ENCODE results near the gene APH1A.

The APH1A gene

DNA sequence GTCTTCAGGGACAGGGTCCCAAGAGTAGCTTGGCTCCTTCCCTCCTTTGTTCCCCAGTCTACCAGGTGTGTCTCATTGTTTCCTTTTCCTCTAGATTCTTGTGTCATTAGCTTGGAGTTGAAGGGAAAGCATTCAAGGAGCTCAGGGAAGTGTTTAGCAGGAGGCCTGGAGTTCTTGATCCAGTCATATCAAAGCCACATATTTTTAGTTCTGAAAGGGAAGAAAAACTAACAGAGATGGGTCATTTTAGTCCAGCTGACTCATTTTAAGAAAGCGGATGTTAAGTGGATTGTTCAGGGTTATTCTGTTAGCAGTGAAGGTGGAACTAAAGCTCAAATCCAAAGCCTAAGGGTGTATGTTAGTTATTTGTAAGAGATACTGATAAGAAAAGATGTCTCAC, 4.5 kb upstream of the APH1A start:
- TF ChIP-seq, protein P1, sequence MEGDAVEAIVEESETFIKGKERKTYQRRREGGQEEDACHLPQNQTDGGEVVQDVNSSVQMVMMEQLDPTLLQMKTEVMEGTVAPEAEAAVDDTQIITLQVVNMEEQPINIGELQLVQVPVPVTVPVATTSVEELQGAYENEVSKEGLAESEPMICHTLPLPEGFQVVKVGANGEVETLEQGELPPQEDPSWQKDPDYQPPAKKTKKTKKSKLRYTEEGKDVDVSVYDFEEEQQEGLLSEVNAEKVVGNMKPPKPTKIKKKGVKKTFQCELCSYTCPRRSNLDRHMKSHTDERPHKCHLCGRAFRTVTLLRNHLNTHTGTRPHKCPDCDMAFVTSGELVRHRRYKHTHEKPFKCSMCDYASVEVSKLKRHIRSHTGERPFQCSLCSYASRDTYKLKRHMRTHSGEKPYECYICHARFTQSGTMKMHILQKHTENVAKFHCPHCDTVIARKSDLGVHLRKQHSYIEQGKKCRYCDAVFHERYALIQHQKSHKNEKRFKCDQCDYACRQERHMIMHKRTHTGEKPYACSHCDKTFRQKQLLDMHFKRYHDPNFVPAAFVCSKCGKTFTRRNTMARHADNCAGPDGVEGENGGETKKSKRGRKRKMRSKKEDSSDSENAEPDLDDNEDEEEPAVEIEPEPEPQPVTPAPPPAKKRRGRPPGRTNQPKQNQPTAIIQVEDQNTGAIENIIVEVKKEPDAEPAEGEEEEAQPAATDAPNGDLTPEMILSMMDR (IDR thresholded peaks at IDR 0.05), result no peak
- no peaks in the 10 kb centered on the region for H3K9me3 Mint-ChIP-seq
- peaks cover 27% of the 10 kb centered on the region for H3K36me3 Mint-ChIP-seq (ENCODE audit: low read depth)
- H3K4me3 Mint-ChIP-seq, result peak overlapping the region; percentile 84
- H3K4me1 Mint-ChIP-seq, result peaks cover 46% of the 10 kb centered on the region
- no peak for DNase-seq
- H3K27ac Mint-ChIP-seq, result peak overlapping the region; percentile 4
- H3K27me3 Mint-ChIP-seq (ENCODE audit: low read depth, poor library complexity), result peaks cover 2% of the 10 kb centered on the region

DNA sequence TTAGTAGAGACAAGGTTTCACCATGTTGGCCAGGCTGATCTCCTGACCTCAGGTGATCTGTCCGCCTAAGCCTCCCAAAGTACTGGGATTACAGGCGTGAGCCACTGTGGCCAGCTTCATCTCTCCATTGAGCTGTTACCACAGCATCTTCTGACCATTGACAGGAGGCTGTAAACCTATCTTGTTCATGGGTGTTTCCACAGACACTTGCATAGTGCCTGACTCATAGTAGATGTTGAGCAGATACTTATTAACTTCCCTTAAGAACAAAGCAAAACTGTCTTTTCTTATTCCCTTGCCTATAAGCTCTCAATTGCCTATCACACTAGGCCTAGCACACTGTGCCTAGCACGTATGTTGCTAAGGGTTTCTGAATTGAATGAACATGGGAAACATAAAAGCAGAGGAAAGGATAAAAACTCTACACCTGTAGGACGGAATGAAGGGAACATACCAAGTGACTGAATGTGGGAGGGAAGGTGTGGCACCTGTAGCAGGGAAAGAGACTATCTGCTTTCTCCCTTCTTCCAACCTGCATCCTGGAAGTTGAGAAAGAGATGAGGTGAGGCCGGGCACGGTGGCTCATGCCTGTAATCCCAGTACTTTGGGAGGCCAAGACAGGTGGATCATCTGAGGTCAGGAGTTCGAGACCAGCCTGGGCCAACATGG, 2.6 kb upstream of the APH1A start:
- peaks cover 7% of the 10 kb centered on the region for H3K27me3 Mint-ChIP-seq (ENCODE audit: low read depth, poor library complexity)
- peaks cover 63% of the 10 kb centered on the region for H3K4me1 Mint-ChIP-seq
- H3K9me3 Mint-ChIP-seq, result no peaks in the 10 kb centered on the region
- H3K4me3 Mint-ChIP-seq, result peak overlapping the region; percentile 84
- TF ChIP-seq, protein P1 (IDR thresholded peaks at IDR 0.05), result no peak
- H3K36me3 Mint-ChIP-seq (ENCODE audit: low read depth), result peaks cover 18% of the 10 kb centered on the region
- DNase-seq, result no peak
- H3K27ac Mint-ChIP-seq, result peak overlapping the region; percentile 93

GRCh38 chr1:150269451-150269850, 635 bp upstream of the APH1A start:
- peak overlapping the region; percentile 91 for H3K27ac Mint-ChIP-seq
- H3K27me3 Mint-ChIP-seq (ENCODE audit: low read depth, poor library complexity), result peaks cover 7% of the 10 kb centered on the region
- H3K36me3 Mint-ChIP-seq (ENCODE audit: low read depth), result peaks cover 21% of the 10 kb centered on the region

GRCh38 chr1:150268340-150268704, 494 bp downstream of the APH1A start:
- Mint-ChIP-seq H3K9me3 (no peaks in the 10 kb centered on the region), H3K4me1 (peaks cover 56% of the 10 kb centered on the region), H3K27ac (peak overlapping the region; percentile 81), H3K27me3 (ENCODE audit: low read depth, poor library complexity) (peaks cover 7% of the 10 kb centered on the region), H3K4me3 (peak overlapping the region; percentile 97), H3K36me3 (ENCODE audit: low read depth) (peaks cover 23% of the 10 kb centered on the region)
- no peak for DNase-seq
- TF ChIP-seq, protein P1 (IDR thresholded peaks at IDR 0.05), result no peak

More at GRCh38 chr1:150269451-150269850, 635 bp upstream of the APH1A start:
- no peaks in the 10 kb centered on the region for H3K9me3 Mint-ChIP-seq
- TF ChIP-seq, protein P1 (IDR thresholded peaks at IDR 0.05), result no peak
- peak overlapping the region; percentile 97 for H3K4me3 Mint-ChIP-seq
- no peak for DNase-seq
- H3K4me1 Mint-ChIP-seq, result peaks cover 63% of the 10 kb centered on the region

- H3K4me3 Mint-ChIP-seq, result peak overlapping the region; percentile 97
- no peaks in the 10 kb centered on the region for H3K9me3 Mint-ChIP-seq
- peak overlapping the region; percentile 81 for H3K27ac Mint-ChIP-seq
- H3K4me1 Mint-ChIP-seq, result peaks cover 51% of the 10 kb centered on the region
- DNase-seq, result no peak
- peaks cover 7% of the 10 kb centered on the region for H3K27me3 Mint-ChIP-seq (ENCODE audit: low read depth, poor library complexity)
- H3K36me3 Mint-ChIP-seq (ENCODE audit: low read depth), result peaks cover 27% of the 10 kb centered on the region
- TF ChIP-seq, protein P1 (IDR thresholded peaks at IDR 0.05), result no peak
Observed at GRCh38 chr1:150267896-150268295, 920 bp downstream of the APH1A start.

GRCh38 chr1:150263549-150263948, 5.3 kb downstream of the APH1A start:
- DNase-seq, result no peak
- Mint-ChIP-seq H3K4me3 (no peak overlapping the region), H3K27me3 (ENCODE audit: low read depth, poor library complexity) (peaks cover 5% of the 10 kb centered on the region), H3K4me1 (peaks cover 55% of the 10 kb centered on the region), H3K9me3 (no peaks in the 10 kb centered on the region), H3K36me3 (ENCODE audit: low read depth) (peaks cover 35% of the 10 kb centered on the region), H3K27ac (no peak overlapping the region)
- TF ChIP-seq, protein P1 (IDR thresholded peaks at IDR 0.05), result no peak
